Right cardiac atrium (tissue), 5 donors: ENCODE results near the gene IL27RA. TPM values are rescaled to one million over a fixed set of nuclear protein-coding genes. Genes with fewer than 3 reads are reported as not detected.
"Not testable (repeated sequence)": the region's sequence is repeated elsewhere in the genome, so short reads cannot be mapped to it uniquely, and the experiment has no call there.

Experiments
- ATAC-seq, 2 donors: fragments of 200-7000 bp; cut with Tn5 transposase; one replicate each; pipeline versions ENCODE4 v1.8.0 to v1.9.1; 2020; ENCODE audit warnings: moderate library complexity in 2 of 2, mild to moderate bottlenecking in 1 of 2
- DNase-seq, 3 donors: peaks; one replicate each; pipeline ENCODE4 v3.0.0-alpha.2; 2020
- H3K27ac ChIP-seq: one replicate; pipeline ENCODE4 v1.5.1; 2013; ENCODE audit warnings: mild to moderate bottlenecking, low read length, control low read depth, moderate library complexity
- H3K27me3 ChIP-seq: one replicate; pipeline ENCODE4 v1.6.1; 2013; ENCODE audit not compliant: control insufficient read depth, insufficient read depth
- H3K4me1 ChIP-seq: one replicate; pipeline ENCODE4 v1.6.1; 2013; ENCODE audit warnings: low read length; ENCODE audit not compliant: control insufficient read depth, insufficient read depth
- H3K4me3 ChIP-seq: one replicate; pipeline ENCODE4 v1.5.1; 2013; ENCODE audit warnings: low read length, control low read depth
- H3K9me3 ChIP-seq: one replicate; pipeline ENCODE4 v1.6.1; 2013; ENCODE audit warnings: low read length; ENCODE audit not compliant: control insufficient read depth
- WGBS: extraction: QIAGEN DNeasy Blood & Tissue Kit; methylation state at CpG from one replicate; pipeline ENCODE4 v1.1.7; 2013; 5-methylcytosine and 5-hydroxymethylcytosine counted together
- intact Hi-C, 4 donors: fragments of 100-400 bp; cut with DNase I; formaldehyde crosslinking; loops; one replicate each; pipeline versions ENCODE4 v1.11.0 to v1.14.0; 2022 to 2023
- polyA plus RNA-seq: library from polyadenylated mRNA; stranded (reverse); fragments of 200-250 nt; gene quantifications from one replicate; pipeline ENCODE4 v1.2.3, GENCODE V29; 2013
- total RNA-seq, 4 donors: library from RNA; stranded (reverse); fragmentation: NEBNext Ultra II Directional; extraction: Animal tissue kit (Norgen Biotek cat#: 25700); gene quantifications; one replicate each; pipeline ENCODE4 v1.2.1, GENCODE V29; 2021
- donor health status: healthy with polysubstance abuse.
- donor health status: DM: no; HTN: yes; CAD: no.
- donor health status: DM: no; HTN: no; CAD: no.
- donor health status: DM: no; HTN: yes; CAD: no; lungs with severe emphysema.
- donor health status: DM: yes; HTN: yes; CAD: no.

The IL27RA gene
- total and polyA plus RNA-seq, 5 donors, result 3.3 to 4.7 (median 3.5) TPM

DNA sequence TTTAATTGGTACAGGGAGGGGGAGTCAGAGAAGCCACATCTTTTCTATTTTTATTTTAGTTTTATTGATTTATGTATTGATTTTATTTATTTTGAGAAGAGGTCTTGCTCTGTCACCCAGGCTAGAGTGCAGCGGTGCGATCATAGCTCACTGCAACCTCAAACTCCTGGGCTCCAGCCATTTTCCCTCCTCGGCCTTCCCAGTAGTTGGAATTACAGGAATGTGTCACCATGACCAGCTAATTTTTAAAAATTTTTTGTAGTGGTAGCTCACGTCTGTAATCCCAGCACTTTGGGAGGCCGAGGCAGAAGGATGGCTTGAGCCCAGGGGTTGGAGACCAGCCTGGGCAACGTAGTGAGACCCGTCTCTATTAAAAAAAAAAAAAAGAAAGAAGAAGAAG lies 4.1 kb downstream of the IL27RA start:
- intact Hi-C loops, result no loop called here
- WGBS, result 69% methylated on average over 7 of the region's 7 CpGs
- ATAC-seq (no peak), DNase-seq (peak in 1 of 3 donors; percentile 2)
- Histone ChIP-seq H3K27ac (no peak overlapping the region), H3K9me3 (no peaks in the 10 kb centered on the region), H3K27me3 (no peaks in the 10 kb centered on the region), H3K4me1 (no peaks in the 10 kb centered on the region), H3K4me3 (no peak overlapping the region)

DNA sequence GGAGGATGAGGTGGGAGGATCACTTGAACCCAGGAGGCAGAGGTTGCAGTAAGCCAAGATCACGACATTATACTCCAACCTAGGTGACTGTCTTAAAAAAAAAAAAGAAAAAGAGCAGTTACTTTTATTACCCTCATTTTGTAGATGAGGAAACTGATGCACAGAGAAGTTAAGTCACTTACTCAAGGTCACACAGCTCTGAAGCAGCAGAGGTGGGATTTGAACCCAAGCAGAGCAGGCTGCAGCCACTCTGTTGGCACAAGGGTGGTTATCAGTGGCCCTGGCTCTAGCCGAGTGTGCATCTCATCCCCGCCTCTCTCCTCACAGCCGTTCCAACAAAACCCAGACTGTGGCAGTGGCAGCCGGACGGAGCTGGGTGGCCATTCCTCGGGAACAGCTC lies 7.6 kb downstream of the IL27RA start:
- no peak overlapping the region for H3K4me3 ChIP-seq
- H3K27ac ChIP-seq, result no peak overlapping the region
- H3K4me1 ChIP-seq, result peaks cover 2% of the 10 kb centered on the region
- no peaks in the 10 kb centered on the region for H3K9me3 ChIP-seq
- H3K27me3 ChIP-seq, result no peaks in the 10 kb centered on the region
- WGBS, result 94% methylated on average over 7 of the region's 7 CpGs
- ATAC-seq (no peak), DNase-seq (no peak)
- intact Hi-C loops, result no loop called here

DNA sequence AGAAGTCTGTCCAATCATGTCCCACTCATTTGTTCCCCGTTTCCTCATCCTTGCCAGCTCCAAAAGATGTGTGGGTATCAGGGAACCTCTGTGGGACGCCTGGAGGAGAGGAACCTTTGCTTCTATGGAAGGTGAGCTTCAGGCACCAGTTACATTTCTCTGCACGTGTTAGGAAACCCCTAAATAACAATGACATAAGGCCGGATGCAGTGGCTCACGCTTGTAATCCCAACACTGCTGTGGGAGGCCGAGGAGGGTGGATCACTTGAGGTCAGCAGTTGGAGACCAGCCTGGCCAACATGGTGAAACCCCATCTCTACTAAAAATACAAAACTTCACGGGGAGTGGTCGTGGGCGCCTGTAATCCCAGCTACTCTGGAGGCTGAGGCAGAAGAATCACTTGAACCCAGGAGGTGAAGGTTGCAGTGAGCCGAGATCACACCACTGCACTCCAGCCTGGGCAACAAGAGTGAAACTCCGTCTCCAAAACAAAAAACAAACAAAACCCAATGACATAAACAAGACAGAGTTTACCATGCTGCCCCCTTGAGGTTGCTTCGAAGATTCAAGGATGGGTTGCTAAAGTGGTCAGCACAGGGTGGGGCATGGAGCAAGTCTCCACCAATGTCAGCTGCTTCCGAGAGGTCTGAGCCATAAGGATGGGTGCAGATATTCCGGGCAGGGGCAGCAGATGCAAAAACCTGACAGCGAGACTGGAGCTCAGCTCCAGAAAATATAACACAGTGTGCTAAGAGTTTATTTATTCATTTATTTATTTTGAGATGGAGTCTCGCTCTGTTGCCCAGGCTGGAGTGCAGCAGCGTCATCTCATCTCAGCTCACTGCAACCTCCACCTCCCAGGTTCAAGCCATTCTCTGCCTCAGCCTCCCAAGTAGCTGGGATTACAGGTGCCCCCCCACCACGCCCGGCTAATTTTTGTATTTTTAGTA lies 11.4 kb downstream of the IL27RA start:
- H3K4me3 ChIP-seq, result not testable (repeated sequence)

DNA sequence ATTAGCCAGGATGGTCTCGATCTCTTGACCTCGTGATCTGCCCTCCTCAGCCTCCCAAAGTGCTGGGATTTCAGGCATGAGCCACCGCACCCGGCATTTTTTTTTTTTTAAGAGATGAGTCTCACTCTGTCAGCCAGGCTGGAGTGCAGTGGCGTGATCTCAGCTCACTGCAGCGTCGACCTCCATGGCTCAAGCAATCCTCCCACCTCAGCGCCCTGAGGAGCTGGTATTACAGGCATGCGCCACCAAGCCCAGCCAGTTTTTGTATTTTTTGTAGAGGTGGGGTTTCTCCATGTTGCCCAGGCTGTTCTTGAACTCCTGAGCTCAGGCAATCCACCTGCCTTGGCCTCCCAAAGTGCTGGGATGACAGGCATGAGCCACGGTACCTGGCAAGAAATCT lies 16.3 kb downstream of the IL27RA start:
- H3K4me1 ChIP-seq, ATAC-seq, H3K4me3 ChIP-seq, H3K27me3 ChIP-seq, H3K9me3 ChIP-seq, DNase-seq, H3K27ac ChIP-seq: not testable (repeated sequence)
- intact Hi-C loops, result loop anchor here in 1 of 4 donors (10.0 kb wide), 1 partner anchor 163 kb away; no protein-coding TSS in a partner anchor
- 96% methylated on average over 10 of the region's 10 CpGs for WGBS

More for the DNA sequence above, 11.4 kb downstream of the IL27RA start:
- ATAC-seq, result peak; percentile 84
- DNase-seq, result peak in 2 of 3 donors; percentile 47 to 60
- H3K9me3 ChIP-seq, H3K27me3 ChIP-seq, H3K4me1 ChIP-seq: not testable (repeated sequence)
- peak overlapping the region; percentile 1 for H3K27ac ChIP-seq
- 51% methylated on average over 19 of the region's 19 CpGs for WGBS
- intact Hi-C loops, result loop anchor here in 1 of 4 donors (10.0 kb wide), 1 partner anchor 158 kb away; no protein-coding TSS in a partner anchor

DNA sequence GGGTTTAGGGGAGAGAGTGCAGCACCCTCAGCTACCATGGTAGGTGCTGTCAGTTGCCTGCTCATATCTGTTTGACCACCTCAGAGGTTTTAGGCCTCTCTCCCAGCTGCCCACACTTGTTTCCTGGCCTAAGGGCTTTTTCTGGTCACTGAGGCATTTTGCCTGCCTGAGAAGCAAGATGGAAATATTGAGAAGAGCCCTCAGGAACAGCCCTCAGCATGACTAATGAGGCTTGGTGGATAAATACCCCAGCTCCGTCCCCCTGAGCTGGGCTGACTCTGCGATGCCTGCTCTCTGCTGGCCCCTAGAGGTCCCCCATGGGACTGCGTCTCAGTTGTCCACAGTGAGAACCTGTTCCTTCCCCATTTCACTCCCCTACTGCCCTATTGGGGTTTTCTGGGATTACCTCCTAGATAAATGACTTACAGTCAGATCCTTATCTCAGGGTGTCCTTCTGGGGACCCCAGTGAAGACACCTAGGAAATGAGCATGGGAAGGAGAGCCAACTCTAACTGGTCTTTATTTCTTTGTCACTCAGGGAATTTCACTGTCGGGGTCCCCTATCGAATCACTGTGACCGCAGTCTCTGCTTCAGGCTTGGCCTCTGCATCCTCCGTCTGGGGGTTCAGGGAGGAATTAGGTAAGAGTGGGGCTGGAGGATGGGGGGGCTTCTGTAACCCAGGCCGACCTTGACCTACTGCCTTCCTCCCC lies 17.0 kb downstream of the IL27RA start:
- Histone ChIP-seq H3K4me3 (no peak overlapping the region), H3K27me3 (no peaks in the 10 kb centered on the region), H3K27ac (no peak overlapping the region), H3K9me3 (no peaks in the 10 kb centered on the region), H3K4me1 (no peaks in the 10 kb centered on the region)
- 82% methylated on average over 8 of the region's 8 CpGs for WGBS
- DNase-seq (peak; percentile 46 to 82 (median 80)), ATAC-seq (peak; percentile 49 to 56)
- intact Hi-C loops, result loop anchor here in 1 of 4 donors (10.0 kb wide), 1 partner anchor 164 kb away; no protein-coding TSS in a partner anchor

DNA sequence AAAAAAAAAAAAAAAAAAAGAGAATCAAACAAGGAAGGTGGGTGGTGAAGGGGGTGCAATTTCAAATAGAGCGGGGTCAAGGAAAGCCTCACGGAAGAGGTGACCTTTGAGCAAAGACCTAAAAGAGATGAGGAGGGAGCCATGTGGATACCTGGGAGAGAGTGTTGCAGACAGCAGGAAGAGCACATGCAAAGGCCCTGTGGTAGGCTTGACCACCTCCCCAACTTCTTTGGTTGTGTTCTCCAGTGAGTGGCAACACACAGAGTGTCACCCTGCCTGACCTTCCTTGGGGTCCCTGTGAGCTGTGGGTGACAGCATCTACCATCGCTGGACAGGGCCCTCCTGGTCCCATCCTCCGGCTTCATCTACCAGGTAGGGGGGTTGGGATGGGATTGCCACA lies 18.9 kb downstream of the IL27RA start:
- Histone ChIP-seq H3K27me3 (no peaks in the 10 kb centered on the region), H3K4me3 (no peak overlapping the region), H3K27ac (no peak overlapping the region), H3K9me3 (no peaks in the 10 kb centered on the region), H3K4me1 (no peaks in the 10 kb centered on the region)
- WGBS, result over 99% methylated on average over 4 of the region's 4 CpGs
- no peak for ATAC-seq
- DNase-seq, result no peak
- intact Hi-C loops, result no loop called here

DNA sequence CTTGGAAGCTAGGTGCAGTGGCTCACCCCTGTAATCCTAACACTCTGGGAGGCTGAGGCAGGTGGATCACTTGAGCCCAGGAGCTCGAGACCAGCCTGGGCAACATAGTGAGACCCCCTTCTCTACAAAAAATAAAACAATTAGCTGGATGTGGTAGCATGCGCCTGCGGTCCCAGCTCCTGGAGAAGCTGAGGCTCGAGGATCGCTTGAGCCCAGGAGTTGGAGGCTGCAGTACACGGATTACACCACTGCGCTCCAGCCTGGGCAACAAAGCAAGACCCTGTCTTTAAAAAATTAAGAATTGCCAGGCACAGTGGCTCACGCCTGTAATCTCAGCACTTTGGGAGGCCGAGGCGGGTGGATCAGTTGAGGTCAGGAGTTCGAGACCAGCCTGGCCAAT lies 19.4 kb downstream of the IL27RA start:
- H3K4me3 ChIP-seq, ATAC-seq, H3K27me3 ChIP-seq, DNase-seq, H3K9me3 ChIP-seq, intact Hi-C loops, H3K27ac ChIP-seq, H3K4me1 ChIP-seq: not testable (repeated sequence)
- WGBS, result 91% methylated on average over 11 of the region's 11 CpGs

DNA sequence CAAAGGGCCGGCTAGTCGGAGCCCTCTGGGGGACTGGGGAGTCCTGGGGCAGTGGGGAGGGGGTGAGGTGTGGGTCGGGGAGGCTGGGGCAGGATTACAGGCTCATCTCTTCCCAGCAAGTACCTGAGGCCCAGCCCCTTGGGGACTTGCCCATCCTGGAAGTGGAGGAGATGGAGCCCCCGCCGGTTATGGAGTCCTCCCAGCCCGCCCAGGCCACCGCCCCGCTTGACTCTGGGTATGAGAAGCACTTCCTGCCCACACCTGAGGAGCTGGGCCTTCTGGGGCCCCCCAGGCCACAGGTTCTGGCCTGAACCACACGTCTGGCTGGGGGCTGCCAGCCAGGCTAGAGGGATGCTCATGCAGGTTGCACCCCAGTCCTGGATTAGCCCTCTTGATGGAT lies 20.4 kb downstream of the IL27RA start:
- H3K9me3 ChIP-seq, result no peaks in the 10 kb centered on the region
- intact Hi-C loops, result no loop called here
- no peak for ATAC-seq
- no peak overlapping the region for H3K27ac ChIP-seq
- H3K4me3 ChIP-seq, result no peak overlapping the region
- no peaks in the 10 kb centered on the region for H3K4me1 ChIP-seq
- 87% methylated on average over 9 of the region's 9 CpGs for WGBS
- peak in 1 of 3 donors; percentile 50 for DNase-seq
- no peaks in the 10 kb centered on the region for H3K27me3 ChIP-seq

DNA sequence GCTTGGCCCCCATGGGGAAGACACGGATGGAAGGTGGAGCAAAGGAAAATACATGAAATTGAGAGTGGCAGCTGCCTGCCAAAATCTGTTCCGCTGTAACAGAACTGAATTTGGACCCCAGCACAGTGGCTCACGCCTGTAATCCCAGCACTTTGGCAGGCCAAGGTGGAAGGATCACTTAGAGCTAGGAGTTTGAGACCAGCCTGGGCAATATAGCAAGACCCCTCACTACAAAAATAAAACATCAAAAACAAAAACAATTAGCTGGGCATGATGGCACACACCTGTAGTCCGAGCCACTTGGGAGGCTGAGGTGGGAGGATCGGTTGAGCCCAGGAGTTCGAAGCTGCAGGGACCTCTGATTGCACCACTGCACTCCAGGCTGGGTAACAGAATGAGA lies 20.9 kb downstream of the IL27RA start:
- Histone ChIP-seq H3K4me3 (no peak overlapping the region), H3K27me3 (no peaks in the 10 kb centered on the region), H3K9me3 (no peaks in the 10 kb centered on the region), H3K27ac (no peak overlapping the region), H3K4me1 (no peaks in the 10 kb centered on the region)
- WGBS, result 92% methylated on average over 6 of the region's 6 CpGs
- DNase-seq, result no peak
- ATAC-seq, result no peak
- intact Hi-C loops, result no loop called here

DNA sequence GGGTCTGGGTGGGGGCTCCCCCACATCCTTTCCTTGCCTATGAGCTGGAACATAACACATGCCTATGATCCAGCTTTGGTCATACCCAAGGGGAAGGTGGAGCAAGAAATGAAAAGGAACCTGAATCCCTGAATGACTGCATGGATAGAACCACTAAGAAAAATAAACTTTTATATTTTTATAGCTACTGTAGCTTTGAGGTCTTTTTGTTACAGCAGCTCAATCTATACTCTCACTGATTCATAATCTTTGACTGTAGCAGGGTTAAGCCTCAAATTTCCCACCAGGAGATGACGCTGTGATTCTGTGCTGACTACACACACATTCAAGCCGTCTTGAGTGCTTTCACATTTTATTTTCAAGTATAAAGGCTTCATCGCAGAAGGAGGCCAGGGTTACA lies 21.5 kb downstream of the IL27RA start:
- no peak overlapping the region for H3K27ac ChIP-seq
- DNase-seq (no peak), ATAC-seq (no peak)
- intact Hi-C loops, result no loop called here
- H3K4me1 ChIP-seq, result no peaks in the 10 kb centered on the region
- WGBS, result 93% methylated on average over 3 of the region's 3 CpGs
- no peaks in the 10 kb centered on the region for H3K27me3 ChIP-seq
- no peak overlapping the region for H3K4me3 ChIP-seq
- H3K9me3 ChIP-seq, result no peaks in the 10 kb centered on the region

DNA sequence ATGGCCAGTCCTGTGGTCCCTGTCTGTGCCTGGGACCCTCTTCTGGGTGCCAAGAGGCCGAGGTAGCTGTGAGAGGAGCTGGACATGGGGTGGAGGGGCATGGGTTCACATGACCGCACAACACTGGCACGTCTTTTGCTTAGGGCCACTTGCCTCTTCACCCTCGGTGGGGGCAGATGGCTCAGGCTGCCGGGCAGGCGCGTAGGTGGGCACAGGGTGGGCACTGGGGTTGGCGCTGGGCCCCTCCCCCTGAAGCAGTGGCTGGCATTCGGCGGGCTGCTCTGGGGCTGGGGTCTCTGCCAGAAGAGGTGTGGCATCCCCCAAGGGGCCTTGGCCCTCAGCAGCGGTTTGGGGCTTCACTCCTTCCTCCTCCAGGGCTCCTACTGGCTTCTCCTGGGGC lies 21.9 kb downstream of the IL27RA start:
- DNase-seq (peak in 1 of 3 donors; percentile 39), ATAC-seq (no peak)
- intact Hi-C loops, result no loop called here
- H3K27ac ChIP-seq, result no peak overlapping the region
- WGBS, result 91% methylated on average over 11 of the region's 11 CpGs
- no peaks in the 10 kb centered on the region for H3K9me3 ChIP-seq
- H3K27me3 ChIP-seq, result no peaks in the 10 kb centered on the region
- no peak overlapping the region for H3K4me3 ChIP-seq
- no peaks in the 10 kb centered on the region for H3K4me1 ChIP-seq
